ENCODE results near the gene EOLA1.

DNA sequence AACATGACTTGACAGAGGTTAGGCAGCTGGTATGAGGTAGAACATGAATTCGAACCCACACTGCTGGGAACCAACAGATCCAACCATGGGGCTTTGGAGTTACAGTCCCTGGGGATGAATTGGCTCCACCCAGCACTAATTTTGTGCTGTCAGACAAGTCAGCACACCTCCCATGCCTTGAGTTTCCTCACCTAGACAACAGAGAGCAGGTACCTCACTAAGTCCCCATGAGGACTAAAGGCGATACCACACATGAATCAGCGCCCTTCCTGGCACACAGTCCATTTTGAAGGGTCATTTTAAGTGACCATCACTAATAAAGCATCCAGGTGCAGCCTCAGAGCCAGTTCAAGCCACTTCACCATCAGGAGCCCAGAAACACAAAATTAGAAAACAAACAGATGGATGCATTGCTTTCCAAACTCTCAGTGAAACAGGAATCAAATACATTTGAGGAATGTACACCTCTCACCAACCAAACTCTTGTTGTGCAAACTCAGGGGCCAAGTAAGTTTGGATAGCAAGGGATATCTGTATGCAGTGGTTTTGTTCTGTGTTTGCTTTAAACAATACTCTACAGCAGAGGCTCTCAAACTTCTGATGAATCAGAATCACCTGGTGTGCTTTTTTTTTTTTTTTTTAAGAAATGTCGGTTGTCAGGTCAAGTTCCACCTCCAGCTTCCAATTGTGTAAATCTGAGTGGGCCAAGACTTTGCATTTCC is 45.8 kb upstream of the EOLA1 start:
- TF ChIP-seq, protein P1, sequence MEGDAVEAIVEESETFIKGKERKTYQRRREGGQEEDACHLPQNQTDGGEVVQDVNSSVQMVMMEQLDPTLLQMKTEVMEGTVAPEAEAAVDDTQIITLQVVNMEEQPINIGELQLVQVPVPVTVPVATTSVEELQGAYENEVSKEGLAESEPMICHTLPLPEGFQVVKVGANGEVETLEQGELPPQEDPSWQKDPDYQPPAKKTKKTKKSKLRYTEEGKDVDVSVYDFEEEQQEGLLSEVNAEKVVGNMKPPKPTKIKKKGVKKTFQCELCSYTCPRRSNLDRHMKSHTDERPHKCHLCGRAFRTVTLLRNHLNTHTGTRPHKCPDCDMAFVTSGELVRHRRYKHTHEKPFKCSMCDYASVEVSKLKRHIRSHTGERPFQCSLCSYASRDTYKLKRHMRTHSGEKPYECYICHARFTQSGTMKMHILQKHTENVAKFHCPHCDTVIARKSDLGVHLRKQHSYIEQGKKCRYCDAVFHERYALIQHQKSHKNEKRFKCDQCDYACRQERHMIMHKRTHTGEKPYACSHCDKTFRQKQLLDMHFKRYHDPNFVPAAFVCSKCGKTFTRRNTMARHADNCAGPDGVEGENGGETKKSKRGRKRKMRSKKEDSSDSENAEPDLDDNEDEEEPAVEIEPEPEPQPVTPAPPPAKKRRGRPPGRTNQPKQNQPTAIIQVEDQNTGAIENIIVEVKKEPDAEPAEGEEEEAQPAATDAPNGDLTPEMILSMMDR (IDR thresholded peaks at IDR 0.05): no peak
- TF ChIP-seq POLR2A (IDR thresholded peaks at IDR 0.05): no peak
